GM23338 (cell line): ENCODE data around the gene PANK3. TPM values are rescaled to one million over a fixed set of nuclear protein-coding genes. Genes with fewer than 3 reads are reported as not detected.

ENCODE experiments used
- ATAC-seq: fragments of 200-7000 bp; cut with Tn5 transposase; 3 replicates; pipeline ENCODE4 v1.9.1; 2020
- DNase-seq: peaks from one replicate; pipeline ENCODE4 v3.0.0-alpha.2; 2015; ENCODE audit warnings: low spot score
- H2AFZ ChIP-seq: fragments of 200-600 bp; sonication (generic); 2 replicates; pipeline ENCODE4 v1.8.0; 2016; ENCODE audit warnings: antibody characterized with exemption, mild to moderate bottlenecking, moderate library complexity
- H3F3A ChIP-seq: fragments of 200-600 bp; sonication (generic); replicated peaks from 2 replicates; pipeline ENCODE4 v1.8.0; 2017; ENCODE audit warnings: antibody characterized with exemption, mixed run types, low read depth
- H3K27ac ChIP-seq: fragments of 200-600 bp; sonication (generic); 2 replicates; pipeline ENCODE4 v1.6.1; 2016; ENCODE audit warnings: low read depth
- H3K27me3 ChIP-seq: fragments of 200-600 bp; sonication (generic); 2 replicates; pipeline ENCODE4 v1.8.0; 2016; ENCODE audit warnings: mild to moderate bottlenecking, mixed run types, moderate library complexity; ENCODE audit not compliant: insufficient read depth
- H3K36me3 ChIP-seq: fragments of 200-600 bp; sonication (generic); 2 replicates; pipeline ENCODE4 v1.8.0; 2016; ENCODE audit warnings: mild to moderate bottlenecking; ENCODE audit not compliant: insufficient read depth
- H3K4me1 ChIP-seq: fragments of 200-600 bp; sonication (generic); 2 replicates; pipeline ENCODE4 v1.8.0; 2016; ENCODE audit warnings: mild to moderate bottlenecking, moderate library complexity; ENCODE audit not compliant: insufficient read depth
- H3K4me2 ChIP-seq: fragments of 200-600 bp; sonication (generic); 2 replicates; pipeline ENCODE4 v1.7.1; 2017; ENCODE audit warnings: mixed run types
- H3K4me3 ChIP-seq: fragments of 200-600 bp; sonication (generic); 2 replicates; pipeline ENCODE4 v1.6.1; 2016; ENCODE audit warnings: mixed run types
- H3K79me2 ChIP-seq: fragments of 200-600 bp; sonication (generic); replicated peaks from 2 replicates; pipeline ENCODE4 v1.8.0; 2017; ENCODE audit warnings: mild to moderate bottlenecking; ENCODE audit not compliant: insufficient read depth
- H3K9me2 ChIP-seq: fragments of 200-600 bp; sonication (generic); 2 replicates; pipeline ENCODE4 v1.8.0; 2017; ENCODE audit not compliant: insufficient read depth
- H4K20me1 ChIP-seq: fragments of 200-600 bp; sonication (generic); replicated peaks from 2 replicates; pipeline ENCODE4 v1.8.0; 2017; ENCODE audit warnings: mild to moderate bottlenecking; ENCODE audit not compliant: insufficient read depth
- H3K27ac Mint-ChIP-seq: 2 replicates; pipeline ENCODE4 v1.8.0; 2020; ENCODE audit warnings: inconsistent platforms, mild to moderate bottlenecking, moderate library complexity, mixed read lengths
- H3K27me3 Mint-ChIP-seq: 3 replicates; pipeline ENCODE4 v1.8.0; 2022; ENCODE audit warnings: low read depth, mild to moderate bottlenecking, moderate library complexity, mixed read lengths, inconsistent platforms; ENCODE audit not compliant: insufficient read depth, poor library complexity
- H3K36me3 Mint-ChIP-seq: 3 replicates; pipeline ENCODE4 v1.8.0; 2021; ENCODE audit warnings: low read depth, mild to moderate bottlenecking, inconsistent platforms, moderate library complexity, mixed read lengths
- H3K4me1 Mint-ChIP-seq: 3 replicates; pipeline ENCODE4 v1.8.0; 2020; ENCODE audit warnings: mild to moderate bottlenecking, inconsistent platforms, mixed read lengths
- H3K4me3 Mint-ChIP-seq: 3 replicates; pipeline ENCODE4 v1.8.0; 2021; ENCODE audit warnings: moderate library complexity, mild to moderate bottlenecking, inconsistent platforms, mixed read lengths
- H3K9me3 Mint-ChIP-seq: 3 replicates; pipeline ENCODE4 v1.8.0; 2020; ENCODE audit warnings: moderate library complexity, mild to moderate bottlenecking, inconsistent platforms, mixed read lengths
- CREB1 ChIP-seq: fragments of 250-450 bp; sonication (Bioruptor Pico); IDR thresholded peaks from 2 replicates; pipeline ENCODE4 v1.5.0; 2020; ENCODE audit warnings: low read depth, mild to moderate bottlenecking, moderate library complexity
- EZH2 ChIP-seq: fragments of 200-600 bp; sonication (generic); IDR thresholded peaks from one replicate; pipeline ENCODE4 v1.8.0; 2017; ENCODE audit warnings: antibody characterized with exemption, mild to moderate bottlenecking, low read depth; ENCODE audit not compliant: unreplicated experiment
- EZH2phosphoT487 ChIP-seq: fragments of 200-600 bp; sonication (generic); IDR thresholded peaks from one replicate; pipeline ENCODE4 v1.8.1; 2018; ENCODE audit warnings: antibody characterized with exemption; ENCODE audit not compliant: unreplicated experiment
- JUNB ChIP-seq: IDR thresholded peaks from one replicate; pipeline ENCODE4 v1.6.1; 2016; ENCODE audit warnings: antibody characterized with exemption; ENCODE audit not compliant: unreplicated experiment
- NANOG ChIP-seq: IDR thresholded peaks from 2 replicates; pipeline ENCODE4 v1.6.1; 2016; ENCODE audit warnings: antibody characterized with exemption, borderline replicate concordance
- POLR2AphosphoS5 ChIP-seq: IDR thresholded peaks from 2 replicates; pipeline ENCODE4 v1.6.1; 2016; ENCODE audit warnings: antibody characterized with exemption, low read depth
- STAT1 ChIP-seq: IDR thresholded peaks from one replicate; pipeline ENCODE4 v1.6.1; 2016; ENCODE audit warnings: antibody characterized with exemption; ENCODE audit not compliant: unreplicated experiment
- ZNF114 ChIP-seq: fragments of 250-450 bp; sonication (Bioruptor Pico); IDR thresholded peaks from 2 replicates; pipeline ENCODE4 v1.5.0; 2020; ENCODE audit warnings: mild to moderate bottlenecking, moderate library complexity
- ZNF331 ChIP-seq: fragments of 250-450 bp; sonication (Bioruptor Pico); IDR thresholded peaks from 2 replicates; pipeline ENCODE4 v1.5.0; 2020; ENCODE audit warnings: low read depth, mild to moderate bottlenecking, moderate library complexity
- polyA plus RNA-seq: library from polyadenylated mRNA; unstranded; fragments of >200 nt; fragmentation: Nextera tagmentation; extraction: Ambion mirVana; gene quantifications from 2 replicates; pipeline ENCODE4 v1.2.1, GENCODE V29; 2016
- total RNA-seq: library from RNA; depleted of rRNA; stranded (reverse); fragments of >200 nt; shearing (Covaris generic); gene quantifications from 2 replicates; pipeline ENCODE4 v1.2.3, GENCODE V29; 2014
- TF ChIP-seq, protein P1 (sequence below): IDR thresholded peaks from 2 replicates; pipeline ENCODE4 v1.6.1; 2016; ENCODE audit warnings: antibody characterized with exemption
- TF ChIP-seq, protein P2 (sequence below), 2 experiments: fragments of 200-600 bp in 1 of 2; sonication (generic) in 1 of 2; conservative IDR thresholded peaks; 2 replicates each; pipeline versions ENCODE4 v1.5.1 to v1.6.1; 2016 to 2017; ENCODE audit warnings: antibody characterized with exemption in 2 of 2, low read depth in 2 of 2, mild to moderate bottlenecking in 2 of 2, moderate library complexity in 1 of 2
- TF ChIP-seq, protein P3 (sequence below): fragments of 250-450 bp; sonication (Bioruptor Pico); IDR thresholded peaks from 2 replicates; pipeline ENCODE4 v1.5.0; 2020; ENCODE audit warnings: mild to moderate bottlenecking, moderate library complexity
- TF ChIP-seq, protein P4 (sequence below): IDR thresholded peaks from one replicate; pipeline ENCODE4 v1.6.1; 2018; ENCODE audit warnings: antibody characterized with exemption; ENCODE audit not compliant: unreplicated experiment

PANK3 gene
- total and polyA plus RNA-seq, 2 experiments from 2014 or later = 17.0 to 91.6 TPM

DNA sequence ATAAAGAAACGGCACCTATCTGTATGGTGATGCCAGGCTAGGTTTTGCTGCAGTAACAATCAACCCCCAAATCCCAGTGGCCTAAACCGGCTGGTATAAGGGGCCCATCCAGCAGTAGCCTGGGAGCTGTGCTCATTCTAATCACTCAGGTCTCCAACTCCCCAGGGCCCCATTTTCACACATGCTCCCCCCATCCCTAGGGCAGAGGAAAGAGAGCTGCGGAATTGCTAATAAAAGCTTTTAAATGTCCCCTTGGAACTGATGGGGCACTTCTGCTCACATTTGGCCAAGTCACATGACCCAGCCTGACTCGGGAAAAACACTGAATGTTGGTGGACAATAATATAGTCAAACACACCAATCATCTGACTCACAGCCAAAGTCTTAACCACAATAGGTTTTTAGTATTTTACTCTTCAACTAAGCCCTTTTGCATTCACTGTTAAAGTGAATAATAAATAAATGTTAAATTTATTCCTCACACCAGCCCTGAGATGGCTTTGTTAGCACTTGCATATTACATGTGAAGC is 48.5 kb downstream of the PANK3 start:
- Mint-ChIP-seq H3K4me3 (peak overlapping the region; percentile 82), H3K4me1 (peaks cover 35% of the 10 kb centered on the region; the same call in 2 of the 3 replicates), H3K27me3 (peaks cover 33% of the 10 kb centered on the region), H3K9me3 (peaks cover 12% of the 10 kb centered on the region; the same call in 2 of the 3 replicates), H3K27ac (no peak overlapping the region), H3K36me3 (peaks cover 12% of the 10 kb centered on the region)
- peaks cover 26% of the 10 kb centered on the region for H3K27me3 ChIP-seq
- H3K4me2 ChIP-seq = no peak overlapping the region; the same call in 1 of the 2 replicates
- no peak overlapping the region for H3K27ac ChIP-seq
- H3K79me2 ChIP-seq = no peaks in the 10 kb centered on the region
- H3K4me3 ChIP-seq = no peak overlapping the region
- peaks cover 21% of the 10 kb centered on the region for H3K4me1 ChIP-seq
- ATAC-seq (no peak), DNase-seq (no peak)
- H3K36me3 ChIP-seq = no peaks in the 10 kb centered on the region; the same call in 1 of the 2 replicates
- H3K9me2 ChIP-seq = no peaks in the 10 kb centered on the region
- H4K20me1 ChIP-seq = peaks cover 10% of the 10 kb centered on the region
- 0 out of 2 replicates have a peak, but pooled peaks cover 7% of the 10 kb centered on the region for H3F3A ChIP-seq
- H2AFZ ChIP-seq = no peak overlapping the region
- no peak for TF ChIP-seq EZH2
- no peak for TF ChIP-seq CREB1 (CRISPR knock-in tag)
- TF ChIP-seq, protein P1, sequence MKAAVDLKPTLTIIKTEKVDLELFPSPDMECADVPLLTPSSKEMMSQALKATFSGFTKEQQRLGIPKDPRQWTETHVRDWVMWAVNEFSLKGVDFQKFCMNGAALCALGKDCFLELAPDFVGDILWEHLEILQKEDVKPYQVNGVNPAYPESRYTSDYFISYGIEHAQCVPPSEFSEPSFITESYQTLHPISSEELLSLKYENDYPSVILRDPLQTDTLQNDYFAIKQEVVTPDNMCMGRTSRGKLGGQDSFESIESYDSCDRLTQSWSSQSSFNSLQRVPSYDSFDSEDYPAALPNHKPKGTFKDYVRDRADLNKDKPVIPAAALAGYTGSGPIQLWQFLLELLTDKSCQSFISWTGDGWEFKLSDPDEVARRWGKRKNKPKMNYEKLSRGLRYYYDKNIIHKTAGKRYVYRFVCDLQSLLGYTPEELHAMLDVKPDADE = no peak
- TF ChIP-seq, protein P2, sequence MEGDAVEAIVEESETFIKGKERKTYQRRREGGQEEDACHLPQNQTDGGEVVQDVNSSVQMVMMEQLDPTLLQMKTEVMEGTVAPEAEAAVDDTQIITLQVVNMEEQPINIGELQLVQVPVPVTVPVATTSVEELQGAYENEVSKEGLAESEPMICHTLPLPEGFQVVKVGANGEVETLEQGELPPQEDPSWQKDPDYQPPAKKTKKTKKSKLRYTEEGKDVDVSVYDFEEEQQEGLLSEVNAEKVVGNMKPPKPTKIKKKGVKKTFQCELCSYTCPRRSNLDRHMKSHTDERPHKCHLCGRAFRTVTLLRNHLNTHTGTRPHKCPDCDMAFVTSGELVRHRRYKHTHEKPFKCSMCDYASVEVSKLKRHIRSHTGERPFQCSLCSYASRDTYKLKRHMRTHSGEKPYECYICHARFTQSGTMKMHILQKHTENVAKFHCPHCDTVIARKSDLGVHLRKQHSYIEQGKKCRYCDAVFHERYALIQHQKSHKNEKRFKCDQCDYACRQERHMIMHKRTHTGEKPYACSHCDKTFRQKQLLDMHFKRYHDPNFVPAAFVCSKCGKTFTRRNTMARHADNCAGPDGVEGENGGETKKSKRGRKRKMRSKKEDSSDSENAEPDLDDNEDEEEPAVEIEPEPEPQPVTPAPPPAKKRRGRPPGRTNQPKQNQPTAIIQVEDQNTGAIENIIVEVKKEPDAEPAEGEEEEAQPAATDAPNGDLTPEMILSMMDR (conservative IDR thresholded peaks at IDR 0.05; ENCODE audit: low read depth in 2 of 2) = no peak
- no peak for TF ChIP-seq ZNF114 (CRISPR knock-in tag)
- no peak for TF ChIP-seq EZH2phosphoT487
- TF ChIP-seq NANOG = no peak
- TF ChIP-seq POLR2AphosphoS5 = no peak
- no peak for TF ChIP-seq STAT1
- TF ChIP-seq JUNB = no peak
- TF ChIP-seq ZNF331 (CRISPR knock-in tag) = no peak
- TF ChIP-seq, protein P3, sequence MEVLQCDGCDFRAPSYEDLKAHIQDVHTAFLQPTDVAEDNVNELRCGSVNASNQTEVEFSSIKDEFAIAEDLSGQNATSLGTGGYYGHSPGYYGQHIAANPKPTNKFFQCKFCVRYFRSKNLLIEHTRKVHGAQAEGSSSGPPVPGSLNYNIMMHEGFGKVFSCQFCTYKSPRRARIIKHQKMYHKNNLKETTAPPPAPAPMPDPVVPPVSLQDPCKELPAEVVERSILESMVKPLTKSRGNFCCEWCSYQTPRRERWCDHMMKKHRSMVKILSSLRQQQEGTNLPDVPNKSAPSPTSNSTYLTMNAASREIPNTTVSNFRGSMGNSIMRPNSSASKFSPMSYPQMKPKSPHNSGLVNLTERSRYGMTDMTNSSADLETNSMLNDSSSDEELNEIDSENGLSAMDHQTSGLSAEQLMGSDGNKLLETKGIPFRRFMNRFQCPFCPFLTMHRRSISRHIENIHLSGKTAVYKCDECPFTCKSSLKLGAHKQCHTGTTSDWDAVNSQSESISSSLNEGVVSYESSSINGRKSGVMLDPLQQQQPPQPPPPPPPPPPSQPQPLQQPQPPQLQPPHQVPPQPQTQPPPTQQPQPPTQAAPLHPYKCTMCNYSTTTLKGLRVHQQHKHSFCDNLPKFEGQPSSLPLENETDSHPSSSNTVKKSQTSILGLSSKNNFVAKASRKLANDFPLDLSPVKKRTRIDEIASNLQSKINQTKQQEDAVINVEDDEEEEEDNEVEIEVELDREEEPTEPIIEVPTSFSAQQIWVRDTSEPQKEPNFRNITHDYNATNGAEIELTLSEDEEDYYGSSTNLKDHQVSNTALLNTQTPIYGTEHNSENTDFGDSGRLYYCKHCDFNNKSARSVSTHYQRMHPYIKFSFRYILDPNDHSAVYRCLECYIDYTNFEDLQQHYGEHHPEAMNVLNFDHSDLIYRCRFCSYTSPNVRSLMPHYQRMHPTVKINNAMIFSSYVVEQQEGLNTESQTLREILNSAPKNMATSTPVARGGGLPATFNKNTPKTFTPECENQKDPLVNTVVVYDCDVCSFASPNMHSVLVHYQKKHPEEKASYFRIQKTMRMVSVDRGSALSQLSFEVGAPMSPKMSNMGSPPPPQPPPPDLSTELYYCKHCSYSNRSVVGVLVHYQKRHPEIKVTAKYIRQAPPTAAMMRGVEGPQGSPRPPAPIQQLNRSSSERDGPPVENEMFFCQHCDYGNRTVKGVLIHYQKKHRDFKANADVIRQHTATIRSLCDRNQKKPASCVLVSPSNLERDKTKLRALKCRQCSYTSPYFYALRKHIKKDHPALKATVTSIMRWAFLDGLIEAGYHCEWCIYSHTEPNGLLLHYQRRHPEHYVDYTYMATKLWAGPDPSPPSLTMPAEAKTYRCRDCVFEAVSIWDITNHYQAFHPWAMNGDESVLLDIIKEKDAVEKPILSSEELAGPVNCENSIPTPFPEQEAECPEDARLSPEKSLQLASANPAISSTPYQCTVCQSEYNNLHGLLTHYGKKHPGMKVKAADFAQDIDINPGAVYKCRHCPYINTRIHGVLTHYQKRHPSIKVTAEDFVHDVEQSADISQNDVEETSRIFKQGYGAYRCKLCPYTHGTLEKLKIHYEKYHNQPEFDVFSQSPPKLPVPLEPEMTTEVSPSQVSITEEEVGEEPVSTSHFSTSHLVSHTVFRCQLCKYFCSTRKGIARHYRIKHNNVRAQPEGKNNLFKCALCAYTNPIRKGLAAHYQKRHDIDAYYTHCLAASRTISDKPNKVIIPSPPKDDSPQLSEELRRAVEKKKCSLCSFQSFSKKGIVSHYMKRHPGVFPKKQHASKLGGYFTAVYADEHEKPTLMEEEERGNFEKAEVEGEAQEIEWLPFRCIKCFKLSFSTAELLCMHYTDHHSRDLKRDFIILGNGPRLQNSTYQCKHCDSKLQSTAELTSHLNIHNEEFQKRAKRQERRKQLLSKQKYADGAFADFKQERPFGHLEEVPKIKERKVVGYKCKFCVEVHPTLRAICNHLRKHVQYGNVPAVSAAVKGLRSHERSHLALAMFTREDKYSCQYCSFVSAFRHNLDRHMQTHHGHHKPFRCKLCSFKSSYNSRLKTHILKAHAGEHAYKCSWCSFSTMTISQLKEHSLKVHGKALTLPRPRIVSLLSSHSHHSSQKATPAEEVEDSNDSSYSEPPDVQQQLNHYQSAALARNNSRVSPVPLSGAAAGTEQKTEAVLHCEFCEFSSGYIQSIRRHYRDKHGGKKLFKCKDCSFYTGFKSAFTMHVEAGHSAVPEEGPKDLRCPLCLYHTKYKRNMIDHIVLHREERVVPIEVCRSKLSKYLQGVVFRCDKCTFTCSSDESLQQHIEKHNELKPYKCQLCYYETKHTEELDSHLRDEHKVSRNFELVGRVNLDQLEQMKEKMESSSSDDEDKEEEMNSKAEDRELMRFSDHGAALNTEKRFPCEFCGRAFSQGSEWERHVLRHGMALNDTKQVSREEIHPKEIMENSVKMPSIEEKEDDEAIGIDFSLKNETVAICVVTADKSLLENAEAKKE (CRISPR knock-in tag) = no peak
- TF ChIP-seq, protein P4, sequence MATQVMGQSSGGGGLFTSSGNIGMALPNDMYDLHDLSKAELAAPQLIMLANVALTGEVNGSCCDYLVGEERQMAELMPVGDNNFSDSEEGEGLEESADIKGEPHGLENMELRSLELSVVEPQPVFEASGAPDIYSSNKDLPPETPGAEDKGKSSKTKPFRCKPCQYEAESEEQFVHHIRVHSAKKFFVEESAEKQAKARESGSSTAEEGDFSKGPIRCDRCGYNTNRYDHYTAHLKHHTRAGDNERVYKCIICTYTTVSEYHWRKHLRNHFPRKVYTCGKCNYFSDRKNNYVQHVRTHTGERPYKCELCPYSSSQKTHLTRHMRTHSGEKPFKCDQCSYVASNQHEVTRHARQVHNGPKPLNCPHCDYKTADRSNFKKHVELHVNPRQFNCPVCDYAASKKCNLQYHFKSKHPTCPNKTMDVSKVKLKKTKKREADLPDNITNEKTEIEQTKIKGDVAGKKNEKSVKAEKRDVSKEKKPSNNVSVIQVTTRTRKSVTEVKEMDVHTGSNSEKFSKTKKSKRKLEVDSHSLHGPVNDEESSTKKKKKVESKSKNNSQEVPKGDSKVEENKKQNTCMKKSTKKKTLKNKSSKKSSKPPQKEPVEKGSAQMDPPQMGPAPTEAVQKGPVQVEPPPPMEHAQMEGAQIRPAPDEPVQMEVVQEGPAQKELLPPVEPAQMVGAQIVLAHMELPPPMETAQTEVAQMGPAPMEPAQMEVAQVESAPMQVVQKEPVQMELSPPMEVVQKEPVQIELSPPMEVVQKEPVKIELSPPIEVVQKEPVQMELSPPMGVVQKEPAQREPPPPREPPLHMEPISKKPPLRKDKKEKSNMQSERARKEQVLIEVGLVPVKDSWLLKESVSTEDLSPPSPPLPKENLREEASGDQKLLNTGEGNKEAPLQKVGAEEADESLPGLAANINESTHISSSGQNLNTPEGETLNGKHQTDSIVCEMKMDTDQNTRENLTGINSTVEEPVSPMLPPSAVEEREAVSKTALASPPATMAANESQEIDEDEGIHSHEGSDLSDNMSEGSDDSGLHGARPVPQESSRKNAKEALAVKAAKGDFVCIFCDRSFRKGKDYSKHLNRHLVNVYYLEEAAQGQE = no peak
